ENCODE results near the gene BARX1.
A peak's percentile ranks its signal among the peaks of the same experiment; 100 is the strongest.
"Not testable (repeated sequence)": the region's sequence is repeated elsewhere in the genome, so short reads cannot be mapped to it uniquely, and the experiment has no call there.

Gene BARX1, protein sequence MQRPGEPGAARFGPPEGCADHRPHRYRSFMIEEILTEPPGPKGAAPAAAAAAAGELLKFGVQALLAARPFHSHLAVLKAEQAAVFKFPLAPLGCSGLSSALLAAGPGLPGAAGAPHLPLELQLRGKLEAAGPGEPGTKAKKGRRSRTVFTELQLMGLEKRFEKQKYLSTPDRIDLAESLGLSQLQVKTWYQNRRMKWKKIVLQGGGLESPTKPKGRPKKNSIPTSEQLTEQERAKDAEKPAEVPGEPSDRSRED

DNA sequence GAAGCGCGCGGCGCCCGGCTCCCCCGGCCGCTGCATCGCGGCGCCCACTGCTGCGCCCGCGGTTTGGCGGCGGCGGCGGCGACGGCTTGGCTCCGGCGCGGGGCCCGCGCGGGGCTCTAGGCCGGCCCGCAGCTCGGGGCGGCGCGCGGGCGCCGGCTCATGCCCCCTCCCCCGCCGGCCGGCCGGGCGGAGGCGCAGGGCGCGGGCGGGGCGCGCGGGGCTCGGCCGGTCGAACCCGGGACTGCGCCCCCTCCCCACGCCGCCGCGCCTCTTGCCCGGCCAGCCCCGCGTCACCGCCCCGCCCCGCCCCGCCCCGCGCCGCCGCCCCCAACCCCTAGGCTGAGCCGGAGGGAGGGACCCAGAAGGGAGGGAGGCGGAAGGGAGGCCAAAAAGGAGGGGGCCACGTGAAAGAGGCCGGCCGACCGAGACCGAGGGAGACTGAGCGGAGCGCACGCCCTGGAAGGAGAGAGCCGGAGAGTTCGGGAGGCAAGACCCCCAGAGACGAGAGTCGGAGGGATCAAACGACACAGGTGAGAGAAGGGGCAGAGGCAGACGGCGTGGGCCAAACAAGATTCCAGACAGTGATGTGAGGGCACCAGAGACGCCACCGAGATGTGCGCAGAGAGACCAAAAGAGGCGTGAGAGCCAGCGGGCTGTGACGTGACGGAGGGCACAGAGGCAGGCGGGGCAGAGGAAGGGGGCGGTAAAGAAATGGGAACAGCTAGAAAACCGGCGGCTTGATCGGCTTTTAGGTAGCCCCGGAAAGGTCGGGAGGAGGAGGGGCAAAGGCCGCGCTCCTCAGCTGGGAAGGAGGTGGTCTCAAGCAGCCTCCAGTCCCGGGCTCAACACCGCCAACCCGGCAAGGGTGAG is at the start of gene BARX1:
Gene BARX1 (minus strand): TSS at position 245 of the 870 bp plus-strand sequence. CDS start 209 bp downstream, at position 36.
- DNase-seq (ENCODE audit: low spot score) = no peak

DNA sequence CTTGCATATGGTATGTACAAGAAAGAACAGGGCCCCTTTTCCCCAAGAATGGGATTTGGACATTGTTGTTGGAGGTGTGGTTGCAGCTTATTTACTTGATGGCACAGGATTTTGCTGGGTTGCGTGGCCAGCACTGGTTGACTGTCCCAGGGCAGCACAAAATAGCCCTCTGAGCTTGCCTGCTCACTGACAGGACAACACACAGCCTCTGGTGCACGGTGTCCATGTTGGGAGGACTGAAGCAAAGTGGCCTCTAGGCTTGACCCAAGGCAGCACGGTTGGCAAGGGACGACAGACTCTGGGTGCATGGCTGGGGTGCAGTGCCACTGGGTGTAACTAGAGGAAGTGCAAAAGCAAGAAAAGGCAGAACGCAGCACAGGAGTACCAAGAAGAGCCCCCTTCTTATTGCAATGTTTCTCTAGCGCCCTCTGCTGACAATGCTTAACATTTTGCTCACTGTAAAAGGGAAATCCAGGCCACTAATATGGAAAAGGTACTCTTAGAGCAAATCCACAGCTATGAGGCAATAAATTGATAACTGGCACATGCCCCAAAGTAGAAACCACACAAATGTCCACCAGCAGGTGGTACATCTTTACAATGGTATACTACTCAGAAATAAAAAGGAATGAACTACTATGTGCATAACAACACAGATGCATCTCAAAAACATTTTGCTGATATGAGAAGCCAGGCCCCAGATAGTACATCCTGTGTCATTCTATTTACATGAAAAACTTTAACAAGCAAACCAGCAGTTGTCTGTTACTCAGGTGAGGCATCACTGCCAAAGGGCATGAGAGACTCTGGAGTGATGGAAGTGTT is 47.4 kb upstream of the BARX1 start:
- DNase-seq (ENCODE audit: low spot score) = peak; percentile 76

DNA sequence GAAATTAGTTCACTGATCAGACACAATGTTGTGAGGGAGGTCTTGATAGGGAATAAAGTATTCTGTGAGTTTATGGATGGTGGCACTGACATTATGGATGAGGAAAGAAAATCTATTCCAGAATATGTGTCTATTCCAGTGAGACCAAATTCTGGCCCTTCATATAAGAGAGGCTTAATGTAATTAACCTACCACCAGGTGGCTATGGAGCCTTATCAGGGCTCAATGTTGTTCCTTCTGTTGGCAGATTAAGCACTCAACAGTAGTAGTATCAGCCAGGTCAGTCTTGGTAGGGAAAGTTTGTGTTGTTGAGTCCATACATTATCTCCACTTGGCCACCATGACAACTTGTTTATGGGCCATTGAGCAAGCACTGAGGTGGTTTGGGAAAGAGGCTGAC is 41.7 kb upstream of the BARX1 start:
- DNase-seq (ENCODE audit: low spot score) = peak; percentile 15

DNA sequence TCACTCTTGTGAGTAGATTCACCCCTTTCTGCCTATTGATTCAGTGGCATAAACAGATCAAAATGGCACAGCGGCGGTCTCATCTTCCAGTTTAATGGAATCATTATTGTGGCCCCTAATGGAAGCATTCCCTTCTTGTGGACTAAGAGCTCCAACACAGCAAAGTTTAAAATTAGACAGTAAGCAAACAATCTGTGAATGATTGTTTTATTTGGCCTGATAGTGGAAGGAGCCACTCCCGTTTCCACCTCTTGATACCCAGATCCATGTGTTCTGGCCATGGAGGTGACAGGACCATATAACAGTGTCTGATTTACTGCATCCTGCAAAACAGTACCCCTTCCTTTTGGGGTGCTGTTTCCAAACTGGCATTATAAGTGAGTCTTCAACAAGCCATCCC is 41.2 kb upstream of the BARX1 start:
- no peak for DNase-seq (ENCODE audit: low spot score)

DNA sequence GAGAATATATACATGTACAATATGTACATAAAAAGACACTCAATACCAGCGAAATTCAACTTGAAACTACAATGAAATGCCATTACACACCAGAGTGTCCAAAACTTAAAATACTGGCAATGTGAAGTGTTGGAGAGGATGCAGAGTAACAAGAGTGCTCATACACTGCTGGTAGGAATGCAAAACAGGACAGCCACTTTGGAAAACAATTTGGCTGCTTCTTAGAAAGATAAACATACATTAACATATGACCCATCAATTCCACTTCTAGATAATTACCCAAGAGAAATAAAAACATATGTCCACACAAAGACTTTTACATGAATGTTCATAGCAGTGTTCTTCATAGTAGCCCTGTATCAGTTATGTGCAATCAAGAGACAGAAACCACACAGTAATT is 39.4 kb upstream of the BARX1 start:
- no peak for DNase-seq (ENCODE audit: low spot score)

DNA sequence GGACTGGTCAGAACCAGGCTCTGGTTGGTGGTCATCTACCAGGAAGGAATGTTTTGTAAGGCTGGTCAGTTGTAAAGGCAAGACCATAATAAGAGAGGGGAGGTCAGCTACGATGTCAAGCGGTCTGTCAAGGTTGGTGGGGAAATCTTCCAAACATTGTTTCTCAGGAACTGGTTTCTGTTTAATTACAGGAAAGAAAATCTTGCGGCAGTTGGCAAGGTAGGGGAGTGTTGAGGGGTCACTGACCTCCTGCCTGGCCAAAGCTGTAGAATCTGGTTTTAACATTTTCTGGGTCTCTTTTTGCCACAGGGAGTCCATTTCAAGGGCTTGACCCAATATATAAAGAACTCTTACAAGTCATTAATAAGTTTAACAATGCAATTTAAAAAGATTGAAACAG is 39.0 kb upstream of the BARX1 start:
- DNase-seq (ENCODE audit: low spot score) = no peak

DNA sequence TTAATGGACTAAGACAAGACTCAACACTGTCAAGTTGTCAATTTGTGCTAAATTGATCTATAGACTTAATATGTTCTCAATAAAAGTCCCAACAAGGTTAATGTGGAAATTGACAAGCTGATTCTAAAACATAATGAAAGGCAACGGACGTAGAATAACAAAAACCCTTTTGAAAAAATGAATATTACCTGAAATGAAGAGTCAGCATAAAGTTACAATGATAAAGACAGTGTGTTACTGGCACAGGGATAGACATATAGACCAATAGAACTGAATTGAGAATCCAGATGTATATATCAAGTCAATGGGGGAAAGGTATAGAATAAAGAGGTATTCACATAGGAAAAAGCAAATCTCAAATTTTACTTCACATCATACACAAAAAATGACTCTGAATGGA is 37.7 kb upstream of the BARX1 start:
- no peak for DNase-seq (ENCODE audit: low spot score)

DNA sequence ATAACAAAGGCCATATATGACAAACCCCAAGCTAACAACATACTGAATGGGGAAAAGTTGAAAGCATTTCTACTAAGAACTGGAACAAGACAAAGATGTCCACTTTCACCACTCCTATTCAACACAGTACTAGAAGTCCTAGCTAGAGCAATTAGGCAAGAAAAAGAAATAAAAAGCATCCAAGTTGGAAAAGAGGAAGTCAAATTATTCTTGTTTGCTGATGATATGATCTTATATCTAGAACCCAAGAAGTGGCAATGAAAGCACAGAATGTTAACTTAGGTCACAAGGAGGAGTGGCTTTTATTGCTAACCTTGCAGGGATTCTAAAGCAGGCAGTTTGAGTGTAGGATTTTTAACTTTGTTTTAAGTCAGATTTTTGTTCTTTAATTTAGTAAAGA is 35.3 kb upstream of the BARX1 start:
- DNase-seq (ENCODE audit: low spot score) = no peak

DNA sequence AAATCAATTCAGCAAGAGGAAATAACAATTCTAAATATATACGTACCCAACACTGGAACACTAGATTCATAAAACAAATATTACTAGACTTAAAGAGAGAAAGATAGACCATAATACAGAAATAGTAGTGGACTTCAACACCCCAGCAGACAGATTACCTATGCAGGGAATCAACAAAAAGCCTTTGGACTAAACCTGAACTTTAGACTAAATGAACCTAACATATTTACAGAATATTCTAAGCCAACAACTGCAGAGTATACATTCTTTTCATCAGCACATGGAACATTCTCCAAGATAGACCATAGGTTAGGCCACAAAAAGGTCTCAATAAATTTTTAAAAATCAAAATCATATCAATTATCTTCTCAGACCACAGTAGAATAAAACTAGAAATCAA is 32.9 kb upstream of the BARX1 start:
- DNase-seq (ENCODE audit: low spot score) = no peak

DNA sequence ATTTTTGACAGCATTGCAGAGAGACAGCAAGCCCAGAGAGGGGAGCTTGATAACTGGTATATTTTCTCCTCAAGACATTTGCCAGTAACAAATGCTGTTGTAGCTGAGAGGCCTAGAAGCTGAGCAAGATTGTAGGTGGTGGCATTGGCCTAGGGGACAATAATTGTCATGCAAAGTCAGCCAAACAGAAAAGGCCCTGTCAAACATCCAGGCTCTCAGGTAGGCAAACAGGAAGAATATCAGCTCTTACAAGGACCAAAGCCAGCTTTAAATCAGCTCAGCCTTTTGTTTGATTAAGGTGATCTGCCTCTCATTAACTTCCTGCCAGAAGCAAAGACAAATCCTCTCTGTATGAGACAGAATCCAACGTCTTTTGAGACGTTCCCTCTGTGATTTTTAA is 29.7 kb upstream of the BARX1 start:
- no peak for DNase-seq (ENCODE audit: low spot score)

DNA sequence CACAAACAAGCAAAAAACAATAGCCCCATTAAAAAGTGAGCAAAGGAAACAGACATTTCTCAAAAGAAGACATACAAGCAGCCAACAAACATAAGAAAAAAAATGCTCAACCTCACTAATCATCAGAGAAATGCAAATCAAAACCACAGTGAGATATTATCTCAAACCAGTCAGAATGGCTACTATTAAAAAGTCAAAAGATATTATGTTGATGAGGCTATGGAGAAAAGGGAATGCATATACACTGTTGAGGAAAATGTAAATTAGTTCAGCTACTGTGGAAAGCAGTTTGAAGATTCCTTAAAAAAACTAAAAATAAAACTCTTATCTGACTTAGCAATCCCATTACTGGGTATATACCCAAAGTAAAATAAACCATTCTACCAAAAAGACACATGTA is 28.7 kb upstream of the BARX1 start:
- DNase-seq (ENCODE audit: low spot score) = no peak

DNA sequence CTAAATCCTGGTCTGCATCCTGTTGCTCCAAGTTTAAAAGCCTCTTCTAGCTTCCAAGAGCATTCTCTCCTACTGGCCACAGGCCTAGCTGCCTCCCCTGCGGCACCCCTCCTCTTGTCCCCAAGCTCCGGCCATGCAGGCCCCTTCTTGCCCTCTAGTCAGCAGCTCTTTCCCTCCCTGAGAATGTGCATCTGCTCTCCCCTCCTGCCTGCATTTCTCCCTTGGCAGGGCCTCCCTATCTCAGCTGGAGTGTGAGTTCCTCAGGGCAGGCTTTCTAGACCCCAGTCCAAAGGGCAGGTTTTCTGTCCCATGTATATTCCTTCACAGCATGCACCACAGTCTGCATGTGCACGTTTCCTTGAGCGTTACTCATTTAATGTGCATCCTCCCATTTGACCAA is 24.6 kb upstream of the BARX1 start:
- DNase-seq (ENCODE audit: low spot score) = no peak

DNA sequence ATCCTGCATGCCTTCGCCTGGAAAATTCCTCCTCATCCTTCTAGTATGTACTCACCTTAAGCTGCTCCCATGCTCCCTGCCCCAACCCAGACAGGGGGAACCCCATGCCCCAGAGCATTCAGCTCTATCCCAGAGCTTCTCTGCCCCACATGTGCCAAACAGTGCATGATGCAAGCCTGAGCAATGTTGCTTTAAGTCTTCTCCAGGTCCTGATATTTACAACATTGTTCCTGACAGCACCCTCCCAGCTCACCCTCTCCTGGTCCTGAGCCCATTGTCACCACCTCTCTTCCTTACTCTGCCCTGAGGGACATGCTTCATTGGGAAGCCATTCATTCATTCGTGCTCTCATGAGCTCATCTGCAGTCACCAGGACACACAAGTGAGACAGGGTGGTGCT is 23.4 kb upstream of the BARX1 start:
- no peak for DNase-seq (ENCODE audit: low spot score)

DNA sequence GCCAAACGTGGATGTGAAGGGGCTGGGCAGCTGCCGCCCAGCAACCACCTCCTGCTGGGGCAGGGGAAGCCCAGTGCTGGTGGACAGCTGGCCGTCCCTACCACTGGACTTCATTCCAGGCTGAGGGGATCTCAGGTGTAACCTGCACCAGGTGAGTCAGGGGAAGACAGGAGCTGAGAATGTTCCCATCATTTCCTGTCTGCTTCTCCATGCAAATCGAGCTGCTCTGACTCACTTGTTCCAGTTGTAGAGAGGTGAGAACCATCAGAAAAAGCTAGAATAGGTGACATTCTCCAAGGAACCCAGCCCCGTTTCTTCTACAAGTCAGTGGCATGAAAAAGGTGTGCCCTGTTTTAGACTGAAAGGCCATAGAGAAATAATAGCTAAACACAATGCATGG is 21.8 kb upstream of the BARX1 start:
- DNase-seq (ENCODE audit: low spot score) = no peak

DNA sequence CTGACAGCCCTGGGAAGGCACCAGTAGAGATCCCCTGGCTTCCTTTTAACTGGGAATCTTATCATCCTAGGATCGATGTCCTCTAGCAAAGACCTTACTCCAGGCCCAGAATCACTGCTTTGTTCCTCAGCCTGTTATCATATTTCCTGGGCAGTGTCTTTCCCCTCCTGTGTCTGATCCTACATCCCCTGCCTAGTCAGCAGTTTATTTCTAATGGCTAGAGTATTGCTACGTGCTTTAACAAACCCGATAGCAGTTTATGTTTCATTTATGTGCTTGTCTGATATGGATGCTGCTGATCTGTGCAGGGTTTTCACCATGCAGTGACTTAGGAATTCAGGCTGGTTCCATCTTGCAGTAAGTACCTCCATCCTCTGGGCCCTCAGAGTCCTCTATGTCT is 20.9 kb upstream of the BARX1 start:
- DNase-seq (ENCODE audit: low spot score) = no peak

DNA sequence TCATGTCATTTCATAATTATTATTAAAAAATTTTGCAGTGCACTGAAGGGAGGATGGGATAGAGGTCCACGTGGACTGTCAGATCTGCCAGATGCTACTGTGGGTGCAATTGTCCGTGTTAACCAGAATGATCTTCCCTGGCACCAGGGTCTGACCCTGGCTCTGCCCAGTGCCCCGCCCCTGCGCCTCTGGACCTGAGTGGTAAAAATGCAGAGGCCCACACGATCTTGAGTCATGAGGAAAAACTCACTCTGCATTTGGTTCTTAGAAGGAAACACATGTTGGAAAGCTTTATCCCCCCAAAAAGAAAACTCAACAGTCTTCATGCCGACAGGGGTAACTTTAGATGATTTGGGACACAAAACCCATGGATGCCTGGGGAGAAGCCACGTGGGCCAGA is 20.1 kb upstream of the BARX1 start:
- DNase-seq (ENCODE audit: low spot score) = no peak

DNA sequence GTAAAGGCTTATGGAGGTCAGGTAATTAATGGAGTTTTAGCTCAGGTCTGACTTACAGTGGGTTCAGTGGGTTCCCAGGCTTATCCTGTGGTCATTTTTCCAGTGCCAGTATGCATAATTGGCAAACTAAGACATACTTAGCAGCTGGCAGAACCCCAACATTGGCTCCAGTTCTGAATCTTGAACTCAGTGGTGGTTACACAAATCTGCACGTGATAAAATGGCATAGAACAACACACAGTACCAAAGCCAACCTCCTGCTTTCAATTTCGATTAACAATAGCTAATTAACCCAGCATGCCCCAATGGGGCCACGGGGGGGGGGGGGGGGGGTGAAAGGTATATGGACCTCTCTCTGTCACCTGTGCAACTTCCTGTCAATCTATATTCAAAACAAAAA is 19.0 kb upstream of the BARX1 start:
- no peak for DNase-seq (ENCODE audit: low spot score)

DNA sequence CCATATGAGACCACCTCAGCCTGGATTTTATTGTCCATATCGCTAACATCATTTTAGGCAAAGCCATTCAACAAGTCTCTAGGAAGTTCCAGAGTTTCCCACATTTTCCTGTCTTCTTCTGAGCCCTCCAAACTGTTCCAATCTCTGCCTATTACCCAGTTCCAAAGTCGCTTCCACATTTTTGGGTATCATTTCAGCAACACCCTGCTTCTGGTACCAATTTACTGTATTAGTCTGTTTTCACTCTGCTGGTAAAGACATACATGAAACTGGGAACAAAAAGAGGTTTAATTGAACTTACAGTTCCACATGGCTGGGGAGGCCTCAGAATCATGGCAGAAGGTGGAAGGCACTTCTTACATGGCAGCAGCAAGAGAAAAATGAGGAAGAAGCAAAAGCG is 17.5 kb upstream of the BARX1 start:
- DNase-seq (ENCODE audit: low spot score) = not testable (repeated sequence)

DNA sequence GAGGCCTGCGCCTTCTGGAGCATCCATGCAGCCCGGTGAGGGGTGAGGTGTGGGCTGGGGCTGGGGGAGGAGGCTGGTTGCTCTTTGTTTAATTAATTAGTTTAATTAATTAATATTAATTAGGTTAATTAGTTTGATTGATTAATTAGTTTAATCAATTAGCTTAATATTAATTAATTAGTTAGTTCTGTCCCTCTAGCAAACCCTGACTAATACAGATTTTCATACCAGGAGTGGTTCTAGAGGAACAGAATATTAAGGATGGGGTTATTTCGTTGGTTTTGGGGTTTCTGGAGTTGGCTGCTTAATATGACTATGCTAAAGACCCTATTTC is 14.1 kb upstream of the BARX1 start:
- DNase-seq (ENCODE audit: low spot score) = no peak

DNA sequence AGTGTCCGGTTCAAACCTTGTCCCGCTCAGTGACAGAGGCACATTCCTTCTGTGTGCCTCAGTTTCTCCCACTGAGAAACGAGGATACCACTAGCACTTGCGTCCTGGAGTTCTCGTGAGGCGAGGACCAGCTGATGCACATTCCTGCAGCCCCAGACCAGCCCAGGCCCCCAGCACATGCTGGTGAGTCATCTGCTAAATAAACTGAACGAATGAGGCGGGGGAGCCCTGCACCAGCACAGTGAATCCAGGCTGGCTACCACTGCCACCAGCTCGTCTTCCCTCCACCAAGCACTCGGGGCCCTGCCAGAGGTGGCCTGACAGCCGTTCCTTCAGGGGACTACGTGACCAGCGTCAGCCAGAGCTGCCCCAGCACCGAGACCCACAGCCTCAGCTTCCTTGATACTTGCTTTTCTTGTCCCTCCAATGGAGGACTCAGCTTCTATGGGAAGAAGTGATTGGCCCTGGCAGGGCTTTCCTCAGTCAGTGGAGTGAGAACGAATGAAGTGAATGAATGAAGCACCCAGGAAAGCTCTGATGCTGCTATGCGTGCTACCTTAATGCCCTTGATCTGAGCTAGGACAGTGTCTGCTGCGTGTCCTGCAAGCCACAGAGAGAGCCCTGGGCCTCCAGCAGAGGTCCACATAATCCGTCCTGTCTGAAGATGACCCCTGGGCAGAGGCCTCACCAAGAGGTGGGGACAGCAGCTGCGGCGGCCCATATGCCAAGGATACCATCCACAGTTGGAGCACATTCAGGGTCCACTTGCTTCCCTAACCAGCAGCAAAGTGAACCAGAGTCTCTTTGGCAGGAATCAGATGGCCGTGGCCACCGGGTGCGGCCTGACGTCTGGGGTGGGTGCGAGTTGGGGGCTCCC is 13.5 kb upstream of the BARX1 start:
- DNase-seq (ENCODE audit: low spot score) = no peak

DNA sequence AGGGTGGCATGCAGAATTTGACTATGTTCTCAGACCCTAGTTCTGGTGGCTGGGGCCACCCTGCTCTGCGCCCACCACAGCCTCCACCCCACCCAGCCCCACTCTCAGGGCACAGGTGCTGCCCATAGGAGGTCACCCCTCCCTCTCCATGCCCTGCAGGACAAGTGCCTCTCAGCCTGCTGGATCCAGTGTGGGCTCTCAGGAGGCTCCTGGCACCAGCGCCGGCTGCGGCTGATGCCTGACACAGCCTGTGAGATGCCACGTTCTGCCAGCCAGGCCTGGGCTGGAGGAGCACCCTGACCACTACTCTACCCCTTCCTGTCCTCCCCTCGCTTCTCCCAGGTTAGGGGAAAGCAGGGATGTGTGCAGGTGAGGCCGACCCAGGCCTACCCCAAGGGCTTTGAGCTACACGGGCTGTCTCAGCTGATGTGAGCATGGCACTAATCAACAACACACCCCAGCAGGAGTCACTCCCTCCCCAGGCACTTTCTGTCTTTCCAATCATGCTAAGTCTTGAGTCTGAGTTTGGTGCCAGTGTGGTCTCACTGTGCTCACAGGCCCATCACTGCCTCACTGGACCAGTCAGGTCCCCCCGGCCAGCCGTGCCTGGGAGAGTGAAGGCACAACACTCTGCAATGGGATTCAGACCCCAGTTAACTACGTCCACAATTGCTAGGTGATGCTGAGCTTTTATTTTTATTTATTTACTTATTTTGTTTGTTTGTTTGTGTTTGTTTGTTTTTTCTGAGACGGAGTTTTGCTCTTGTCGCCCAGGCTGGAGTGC is 12.1 kb upstream of the BARX1 start:
- DNase-seq (ENCODE audit: low spot score) = no peak

All from NAMALWA (cell line).